GM11168 (cell line): ENCODE data around the gene TNMD.

Source experiments
- in situ Hi-C: fragments of 300-500 bp; cut with MboI; formaldehyde crosslinking; loops from one replicate; pipeline ENCODE4 v1.12.0; 2022; ENCODE audit warnings: low sequenced_read_pairs; ENCODE audit not compliant: unreplicated experiment

TNMD gene

GRCh38 chrX:100643212-100643611 is 58.5 kb downstream of the TNMD start:
- in situ Hi-C loops, result no loop called here

GRCh38 chrX:100643956-100644860 is 59.5 kb downstream of the TNMD start, which contains the start of gene SRPX2:
Gene SRPX2, plus strand, starts transcription at chrX:100644199. Its CDS starts 2,124 bp downstream, at chrX:100646323.
- in situ Hi-C loops, result no loop called here

DNA sequence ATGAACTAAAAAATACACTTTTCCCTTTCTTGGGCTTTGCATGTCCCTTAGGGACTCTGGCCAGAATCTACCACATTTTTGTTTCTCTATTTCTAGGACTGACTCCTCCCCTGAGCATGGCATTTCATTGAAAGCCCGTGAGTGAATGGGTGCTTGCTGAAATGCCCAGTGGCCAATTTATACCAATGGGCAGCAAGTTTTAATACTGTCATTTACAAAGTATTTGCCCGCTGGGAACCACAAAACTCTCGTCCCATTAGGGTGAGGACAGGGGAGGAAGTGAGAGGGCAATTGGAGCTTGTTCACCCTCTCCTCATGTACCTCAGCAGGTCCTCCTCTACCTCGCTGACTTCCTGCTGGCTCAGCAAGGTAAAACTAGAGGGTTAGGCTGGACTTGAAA is 60.4 kb downstream of the TNMD start:
- in situ Hi-C loops, result no loop called here

DNA sequence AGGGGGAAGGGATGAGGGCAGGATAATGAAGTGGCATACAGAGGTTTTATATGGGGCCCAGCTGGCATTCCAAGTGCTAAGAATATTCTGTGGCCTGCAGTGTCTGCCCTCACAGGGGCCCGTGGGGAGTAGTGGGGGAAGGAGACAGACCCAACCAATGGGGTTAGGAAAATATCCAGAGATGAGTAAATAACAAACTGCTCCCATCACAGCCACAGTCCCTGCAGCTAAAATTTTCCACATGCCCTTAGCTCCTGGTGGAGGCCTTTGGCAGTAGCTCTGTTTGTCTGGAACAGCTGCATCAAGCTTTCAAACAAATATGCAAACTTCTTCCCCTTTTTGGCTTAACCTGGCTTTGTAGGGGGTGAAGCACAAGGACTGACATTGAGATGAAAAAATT is 62.4 kb downstream of the TNMD start:
- in situ Hi-C loops, result no loop called here

GRCh38 chrX:100647739-100648138 is 63.0 kb downstream of the TNMD start:
- in situ Hi-C loops, result no loop called here

DNA sequence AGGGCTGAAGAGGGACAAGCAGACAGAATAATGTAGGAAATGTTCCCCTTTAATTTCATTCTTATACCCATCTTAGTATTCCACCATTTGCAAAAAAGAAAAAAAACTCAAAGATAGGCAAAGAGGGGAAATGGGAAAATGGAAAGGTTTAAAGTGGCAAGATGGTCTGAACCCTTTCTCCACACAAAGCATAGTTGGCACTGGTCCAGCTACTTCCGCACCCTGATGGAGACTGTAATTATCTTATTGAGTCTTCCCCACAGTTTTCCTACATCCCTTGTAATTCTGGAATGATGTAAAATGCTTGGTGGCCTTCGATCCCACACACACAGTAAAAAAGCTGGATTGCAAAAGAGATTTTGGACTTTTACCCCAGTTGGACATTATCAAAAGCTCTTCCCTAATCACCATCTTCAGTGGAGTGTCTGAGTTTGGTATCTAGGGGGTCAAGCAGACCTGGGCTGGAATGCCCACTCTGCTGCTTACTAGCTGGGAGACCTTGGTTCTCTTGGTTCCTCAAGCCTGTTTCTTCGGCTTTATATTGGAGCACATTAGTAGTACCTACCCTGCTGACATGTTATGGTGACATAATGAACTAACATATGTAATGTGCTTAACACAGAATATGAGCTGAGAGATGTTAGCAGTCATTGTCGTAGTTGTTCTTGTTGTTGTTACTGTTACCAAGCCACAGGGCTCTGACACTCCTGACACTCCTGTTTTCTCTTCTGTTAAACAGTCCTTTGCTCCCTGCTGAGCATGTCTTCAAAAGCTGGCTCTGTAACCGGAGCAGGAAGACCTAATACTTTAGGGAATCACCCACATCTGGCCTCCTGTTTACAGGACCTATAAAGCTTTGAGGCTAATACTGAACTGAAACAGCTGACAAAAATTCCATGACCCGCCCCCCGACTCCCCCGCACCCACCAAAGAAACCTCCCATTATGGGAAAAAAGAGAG is 64.0 kb downstream of the TNMD start:
- in situ Hi-C loops, result no loop called here
